ENCODE data around the gene CKAP4.

Gene CKAP4

DNA sequence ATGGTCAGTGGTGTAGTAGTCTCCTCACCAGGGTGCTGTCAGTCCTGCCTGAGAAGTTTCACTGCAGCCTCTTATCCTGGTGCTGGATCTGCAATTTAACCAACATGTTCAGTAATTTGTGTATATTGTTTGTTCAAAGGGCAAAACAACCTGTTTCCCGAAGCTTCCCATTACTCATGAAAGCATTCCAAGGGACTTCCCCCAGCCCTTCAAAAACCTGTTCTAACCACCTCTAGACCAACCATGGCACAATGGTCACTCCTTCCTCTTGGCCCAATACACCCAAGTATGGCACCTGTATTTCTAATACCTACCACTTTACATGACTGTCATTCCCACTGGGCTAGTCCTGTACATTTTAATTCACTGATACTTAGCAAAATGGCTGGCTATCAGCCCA lies 12.1 kb downstream of the CKAP4 start:
- no peak for DNase-seq (ENCODE audit: low spot score)
- in situ Hi-C loops (cut with MboI; ENCODE audit: low sequenced_read_pairs, unreplicated experiment) = no loop called here

DNA sequence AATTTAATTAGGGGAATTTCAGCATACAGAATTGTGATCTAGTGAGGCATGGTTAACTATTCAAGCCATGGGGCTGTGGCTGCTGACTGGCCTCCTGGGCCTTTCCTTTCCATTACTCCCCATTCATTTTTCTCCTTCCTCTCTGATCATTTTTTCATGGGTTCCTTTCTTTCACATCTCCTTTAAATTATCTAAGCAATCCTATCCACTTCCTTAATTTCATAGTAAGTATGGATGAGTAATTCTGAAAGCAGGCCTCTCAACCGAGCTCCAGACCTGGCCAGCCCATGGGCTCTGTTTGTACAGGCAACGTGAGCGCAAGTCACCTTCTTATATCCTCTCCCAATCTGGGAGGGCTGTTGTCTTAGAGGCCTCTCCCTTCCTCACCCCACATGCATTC lies 13.4 kb downstream of the CKAP4 start:
- in situ Hi-C loops (cut with MboI; ENCODE audit: low sequenced_read_pairs, unreplicated experiment) = no loop called here
- no peak for DNase-seq (ENCODE audit: low spot score)

More for the DNA sequence above, 12.1 kb downstream of the CKAP4 start:
- TF ChIP-seq, protein P1, sequence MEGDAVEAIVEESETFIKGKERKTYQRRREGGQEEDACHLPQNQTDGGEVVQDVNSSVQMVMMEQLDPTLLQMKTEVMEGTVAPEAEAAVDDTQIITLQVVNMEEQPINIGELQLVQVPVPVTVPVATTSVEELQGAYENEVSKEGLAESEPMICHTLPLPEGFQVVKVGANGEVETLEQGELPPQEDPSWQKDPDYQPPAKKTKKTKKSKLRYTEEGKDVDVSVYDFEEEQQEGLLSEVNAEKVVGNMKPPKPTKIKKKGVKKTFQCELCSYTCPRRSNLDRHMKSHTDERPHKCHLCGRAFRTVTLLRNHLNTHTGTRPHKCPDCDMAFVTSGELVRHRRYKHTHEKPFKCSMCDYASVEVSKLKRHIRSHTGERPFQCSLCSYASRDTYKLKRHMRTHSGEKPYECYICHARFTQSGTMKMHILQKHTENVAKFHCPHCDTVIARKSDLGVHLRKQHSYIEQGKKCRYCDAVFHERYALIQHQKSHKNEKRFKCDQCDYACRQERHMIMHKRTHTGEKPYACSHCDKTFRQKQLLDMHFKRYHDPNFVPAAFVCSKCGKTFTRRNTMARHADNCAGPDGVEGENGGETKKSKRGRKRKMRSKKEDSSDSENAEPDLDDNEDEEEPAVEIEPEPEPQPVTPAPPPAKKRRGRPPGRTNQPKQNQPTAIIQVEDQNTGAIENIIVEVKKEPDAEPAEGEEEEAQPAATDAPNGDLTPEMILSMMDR (IDR thresholded peaks at IDR 0.05; ENCODE audit: borderline replicate concordance, control extremely low read depth, extremely low read depth, insufficient read depth, missing control alignments) = no peak

DNA sequence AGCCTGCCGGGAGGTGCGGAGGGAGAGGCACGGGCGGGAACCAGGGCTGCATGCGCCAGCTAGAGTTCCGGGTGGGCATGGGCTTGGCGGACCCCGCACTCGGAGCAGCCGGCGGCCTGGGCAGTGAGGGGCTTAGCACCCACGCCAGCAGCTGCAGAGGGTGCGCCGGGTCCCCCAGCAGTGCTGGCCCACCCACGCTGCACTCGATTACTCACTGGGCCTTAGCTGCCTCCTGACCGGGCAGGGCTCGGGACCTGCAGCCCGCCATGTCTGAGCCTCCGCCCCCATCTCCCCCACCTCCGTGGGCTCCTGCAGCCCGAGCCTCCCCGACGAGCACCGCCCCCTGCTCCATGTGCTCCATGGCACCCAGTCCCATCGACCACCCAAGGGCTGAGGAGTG lies 14.8 kb downstream of the CKAP4 start:
- in situ Hi-C loops (cut with MboI; ENCODE audit: low sequenced_read_pairs, unreplicated experiment) = no loop called here
- DNase-seq (ENCODE audit: low spot score) = no peak
- TF ChIP-seq, protein P1 (IDR thresholded peaks at IDR 0.05; ENCODE audit: borderline replicate concordance, control extremely low read depth, extremely low read depth, insufficient read depth, missing control alignments) = no peak

More for the DNA sequence above, 13.4 kb downstream of the CKAP4 start:
- TF ChIP-seq, protein P1 (IDR thresholded peaks at IDR 0.05; ENCODE audit: borderline replicate concordance, control extremely low read depth, extremely low read depth, insufficient read depth, missing control alignments) = no peak

DNA sequence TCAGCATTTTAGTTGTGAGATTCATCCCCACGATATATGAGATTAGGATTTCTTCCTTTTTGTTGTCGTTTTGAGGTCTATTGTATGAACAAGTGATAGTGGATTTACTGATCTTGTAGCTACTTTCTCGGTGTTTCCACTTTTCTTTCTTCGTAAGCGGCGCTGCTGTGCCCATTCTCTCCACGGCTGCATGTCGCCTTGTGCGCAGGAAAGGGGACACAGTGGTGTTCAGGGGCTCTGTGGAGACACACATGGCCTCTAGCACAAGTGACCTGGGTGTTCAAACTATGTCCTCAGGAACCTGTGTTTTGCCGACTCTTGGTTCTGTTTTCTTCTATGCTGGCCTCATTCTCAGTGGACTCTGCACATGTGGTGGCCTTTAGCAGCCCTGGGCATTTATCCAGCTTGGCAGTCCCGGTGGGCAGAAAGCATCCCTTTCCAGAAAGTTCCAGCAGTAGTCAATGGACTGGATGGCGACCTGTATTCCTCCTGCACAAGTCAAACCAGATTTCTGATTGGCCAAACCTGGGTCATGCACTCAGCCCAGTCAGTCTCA lies 18.7 kb downstream of the CKAP4 start:
- DNase-seq (ENCODE audit: low spot score) = no peak
- TF ChIP-seq, protein P1 (IDR thresholded peaks at IDR 0.05; ENCODE audit: borderline replicate concordance, control extremely low read depth, extremely low read depth, insufficient read depth, missing control alignments) = no peak
- in situ Hi-C loops (cut with MboI; ENCODE audit: low sequenced_read_pairs, unreplicated experiment) = loop anchor here (5.0 kb wide), 1 partner anchor 53 kb away; no protein-coding TSS in a partner anchor

DNA sequence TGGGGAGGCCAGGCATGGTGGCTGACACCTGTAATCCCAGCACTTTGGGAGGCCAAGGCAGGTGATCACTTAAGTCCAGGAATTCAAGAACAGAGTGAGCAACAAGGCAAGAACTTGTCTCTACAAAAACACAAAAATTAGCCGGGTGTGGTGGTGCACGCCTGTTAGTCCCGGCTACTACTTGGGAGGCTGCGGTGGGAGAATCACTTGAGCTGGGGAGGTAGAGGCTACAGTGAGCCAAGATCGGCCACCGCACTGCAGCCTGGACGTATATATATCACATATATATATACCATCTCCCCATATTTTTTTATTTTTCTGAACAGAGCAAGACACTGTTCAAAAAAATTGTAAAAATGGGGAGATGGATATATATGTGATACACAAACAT lies 19.5 kb downstream of the CKAP4 start:
- no peak for DNase-seq (ENCODE audit: low spot score)
- in situ Hi-C loops (cut with MboI; ENCODE audit: low sequenced_read_pairs, unreplicated experiment) = loop anchor here (5.0 kb wide), 1 partner anchor 54 kb away; no protein-coding TSS in a partner anchor
- TF ChIP-seq, protein P1 (IDR thresholded peaks at IDR 0.05; ENCODE audit: borderline replicate concordance, control extremely low read depth, extremely low read depth, insufficient read depth, missing control alignments) = no peak

DNA sequence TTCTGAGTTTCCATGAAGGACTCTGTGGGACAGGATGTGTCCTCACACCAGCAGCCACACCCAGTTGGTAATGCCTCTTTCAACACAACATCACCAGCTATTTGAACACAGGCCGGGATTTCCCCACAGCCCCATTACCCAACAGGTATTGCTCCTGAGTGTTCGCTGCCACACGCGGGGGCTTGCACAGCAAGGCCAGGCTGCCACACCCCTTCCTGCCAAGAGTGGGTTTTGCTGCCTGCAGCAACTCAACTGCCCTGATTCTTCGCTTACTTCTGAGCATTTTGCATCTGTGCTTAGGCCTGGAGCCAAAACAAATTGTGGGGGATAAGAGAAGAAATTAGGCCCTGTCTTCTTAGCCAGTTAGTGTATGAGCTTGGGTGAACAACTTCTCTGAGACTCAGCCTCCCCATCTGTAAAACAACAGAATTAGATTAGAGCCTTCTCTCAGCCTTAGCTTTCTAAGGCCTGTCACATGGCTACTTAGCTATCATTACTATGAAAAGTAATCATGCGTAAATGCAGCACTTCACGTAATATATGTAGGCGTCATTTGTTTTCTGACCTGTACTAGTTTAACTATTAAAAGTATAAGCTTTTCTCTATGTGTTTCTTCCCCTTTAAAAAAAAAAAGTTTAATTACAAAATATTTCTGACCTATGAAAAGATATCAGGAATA lies 20.0 kb downstream of the CKAP4 start:
- in situ Hi-C loops (cut with MboI; ENCODE audit: low sequenced_read_pairs, unreplicated experiment) = loop anchor here (5.0 kb wide), 1 partner anchor 55 kb away; no protein-coding TSS in a partner anchor
- no peak for DNase-seq (ENCODE audit: low spot score)
- TF ChIP-seq, protein P1 (IDR thresholded peaks at IDR 0.05; ENCODE audit: borderline replicate concordance, control extremely low read depth, extremely low read depth, insufficient read depth, missing control alignments) = no peak

Measured in GM13976 (cell line).